Measurements from ENCODE around the gene GAS5.
A peak's percentile ranks its signal among the peaks of the same experiment; 100 is the strongest.
"Not testable (repeated sequence)": the region's sequence is repeated elsewhere in the genome, so short reads cannot be mapped to it uniquely, and the experiment has no call there.

Gene GAS5

GRCh38 chr1:173868266-173869020, 654 bp upstream of the GAS5 start, which contains the start of gene ZBTB37:
Gene ZBTB37, plus strand, starts transcription at chr1:173868380. Its CDS starts 1,846 bp downstream, at chr1:173870226.
- DNase-seq = peak; percentile 94

GRCh38 chr1:173867141-173867752, 542 bp downstream of the GAS5 start:
- DNase-seq = no peak

- DNase-seq = no peak
These were observed 1.2 kb downstream of the GAS5 start for GRCh38 chr1:173866413-173867115.

- DNase-seq = no peak
These were observed 2.2 kb downstream of the GAS5 start for GRCh38 chr1:173865468-173866164.

GRCh38 chr1:173864179-173864867, 3.5 kb downstream of the GAS5 start:
- DNase-seq = no peak

GRCh38 chr1:173863224-173864161, 4.3 kb downstream of the GAS5 start:
- DNase-seq = no peak

- DNase-seq = no peak
These were observed 5.0 kb downstream of the GAS5 start for GRCh38 chr1:173862769-173863223.

GRCh38 chr1:173862146-173862768, 5.5 kb downstream of the GAS5 start:
- DNase-seq = not testable (repeated sequence)

- DNase-seq = no peak
These were observed 6.1 kb downstream of the GAS5 start for GRCh38 chr1:173861731-173862145.

- no peak for DNase-seq
These were observed 7.7 kb downstream of the GAS5 start for GRCh38 chr1:173860065-173860464.

- not testable (repeated sequence) for DNase-seq
These were observed 8.2 kb downstream of the GAS5 start for GRCh38 chr1:173859547-173859946.

- DNase-seq = no peak
These were observed 10.3 kb downstream of the GAS5 start for GRCh38 chr1:173857363-173857917.

- no peak for DNase-seq
These were observed 10.9 kb downstream of the GAS5 start for GRCh38 chr1:173856903-173857302.

- DNase-seq = no peak
These were observed 11.8 kb downstream of the GAS5 start for GRCh38 chr1:173856014-173856413.

- no peak for DNase-seq
These were observed 14.7 kb downstream of the GAS5 start for GRCh38 chr1:173853074-173853473.

- DNase-seq = no peak
These were observed 15.7 kb downstream of the GAS5 start for GRCh38 chr1:173852105-173852504.

GRCh38 chr1:173832748-173833147, 35.0 kb downstream of the GAS5 start:
- no peak for DNase-seq

- DNase-seq = no peak
These were observed 40.2 kb downstream of the GAS5 start for GRCh38 chr1:173827611-173828010.

- DNase-seq = peak; percentile 95
These were observed 43.3 kb downstream of the GAS5 start, which contains the start of the genes CENPL and DARS2 for GRCh38 chr1:173824315-173825081. Gene CENPL, minus strand, starts transcription at chr1:173824883. Its CDS starts 13,584 bp downstream, at chr1:173811299. Gene DARS2, plus strand, starts transcription at chr1:173824673. Its CDS starts 557 bp downstream, at chr1:173825230.

Measured in NCI-H2171 (cell line).